ENCODE data around the gene AKAP7. TPM values are rescaled to one million over a fixed set of nuclear protein-coding genes. Genes with fewer than 3 reads are reported as not detected.

The AKAP7 gene
- polyA plus RNA-seq, 1 donor (not counting 4 experiments of a cell fraction or from before 2014, with no cell fraction given), result 1.7 TPM

GRCh38 chr6:131146865-131147264 lies 11.6 kb downstream of the AKAP7 start:
- TF ChIP-seq, protein P1, sequence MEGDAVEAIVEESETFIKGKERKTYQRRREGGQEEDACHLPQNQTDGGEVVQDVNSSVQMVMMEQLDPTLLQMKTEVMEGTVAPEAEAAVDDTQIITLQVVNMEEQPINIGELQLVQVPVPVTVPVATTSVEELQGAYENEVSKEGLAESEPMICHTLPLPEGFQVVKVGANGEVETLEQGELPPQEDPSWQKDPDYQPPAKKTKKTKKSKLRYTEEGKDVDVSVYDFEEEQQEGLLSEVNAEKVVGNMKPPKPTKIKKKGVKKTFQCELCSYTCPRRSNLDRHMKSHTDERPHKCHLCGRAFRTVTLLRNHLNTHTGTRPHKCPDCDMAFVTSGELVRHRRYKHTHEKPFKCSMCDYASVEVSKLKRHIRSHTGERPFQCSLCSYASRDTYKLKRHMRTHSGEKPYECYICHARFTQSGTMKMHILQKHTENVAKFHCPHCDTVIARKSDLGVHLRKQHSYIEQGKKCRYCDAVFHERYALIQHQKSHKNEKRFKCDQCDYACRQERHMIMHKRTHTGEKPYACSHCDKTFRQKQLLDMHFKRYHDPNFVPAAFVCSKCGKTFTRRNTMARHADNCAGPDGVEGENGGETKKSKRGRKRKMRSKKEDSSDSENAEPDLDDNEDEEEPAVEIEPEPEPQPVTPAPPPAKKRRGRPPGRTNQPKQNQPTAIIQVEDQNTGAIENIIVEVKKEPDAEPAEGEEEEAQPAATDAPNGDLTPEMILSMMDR (optimal IDR thresholded peaks at IDR 0.05 in 1 of 3, IDR thresholded peaks at IDR 0.05 in 1 of 3, conservative IDR thresholded peaks at IDR 0.05 in 1 of 3; ENCODE audit: extremely low read depth in 1 of 3, insufficient read depth in 2 of 3, low read length in 3 of 3), result no peak
- no peak for TF ChIP-seq EZH2 (IDR thresholded peaks at IDR 0.05; ENCODE audit: low read length)
- no peak for FAIRE-seq
- dilution Hi-C loops (cut with MboI; ENCODE audit: extremely low pct_ligation_motif_present, low sequenced_read_pairs), result no loop called here

GRCh38 chr6:131156411-131156810 lies 21.1 kb downstream of the AKAP7 start:
- H3K9me3 ChIP-seq (ENCODE audit: control insufficient read depth, low read depth, low read length), result no peaks in the 10 kb centered on the region
- TF ChIP-seq, protein P1 (optimal IDR thresholded peaks at IDR 0.05 in 1 of 3, IDR thresholded peaks at IDR 0.05 in 1 of 3, conservative IDR thresholded peaks at IDR 0.05 in 1 of 3; ENCODE audit: extremely low read depth in 1 of 3, insufficient read depth in 2 of 3, low read length in 3 of 3), result no peak
- TF ChIP-seq EZH2 (IDR thresholded peaks at IDR 0.05; ENCODE audit: low read length), result no peak
- H3K27me3 ChIP-seq (ENCODE audit: control insufficient read depth, extremely low read depth, insufficient read depth, low read length), result no peaks in the 10 kb centered on the region
- FAIRE-seq (no peak), DNase-seq (ENCODE audit: low read depth, low spot score) (no peak)
- H2AFZ ChIP-seq (ENCODE audit: control insufficient read depth, low read length), result no peak overlapping the region
- H3K79me2 ChIP-seq (ENCODE audit: control insufficient read depth, insufficient read depth, low read length), result no peaks in the 10 kb centered on the region
- H3K9ac ChIP-seq (ENCODE audit: control insufficient read depth, extremely low read depth, insufficient read depth, low read length), result no peak overlapping the region
- peaks cover 6% of the 10 kb centered on the region for H3K4me1 ChIP-seq (ENCODE audit: control insufficient read depth, extremely low read depth, insufficient read depth, low read length)
- H3K36me3 ChIP-seq (ENCODE audit: control insufficient read depth in 2 of 2, extremely low read depth in 1 of 2, insufficient read depth in 2 of 2, low read length in 2 of 2), result no peaks in the 10 kb centered on the region
- no peak overlapping the region for H3K27ac ChIP-seq (ENCODE audit: control insufficient read depth, insufficient read depth, low read length)
- H4K20me1 ChIP-seq (ENCODE audit: control insufficient read depth, extremely low read depth, insufficient read depth, low read length), result no peaks in the 10 kb centered on the region
- H3K4me3 ChIP-seq (ENCODE audit: control insufficient read depth in 2 of 3, extremely low read depth in 1 of 3, insufficient read depth in 2 of 3, low read depth in 1 of 3, low read length in 3 of 3), result no peak overlapping the region
- dilution Hi-C loops (cut with MboI; ENCODE audit: extremely low pct_ligation_motif_present, low sequenced_read_pairs), result no loop called here
- H3K4me2 ChIP-seq (ENCODE audit: control insufficient read depth, extremely low read depth, insufficient read depth, low read depth, low read length), result no peak overlapping the region
- no peaks in the 10 kb centered on the region for H3K9me1 ChIP-seq (ENCODE audit: control insufficient read depth, extremely low read depth, insufficient read depth, low read length)

More at GRCh38 chr6:131146865-131147264, 11.6 kb downstream of the AKAP7 start:
- Histone ChIP-seq H3K9me3 (ENCODE audit: control insufficient read depth, low read depth, low read length) (no peaks in the 10 kb centered on the region), H3K79me2 (ENCODE audit: control insufficient read depth, insufficient read depth, low read length) (no peaks in the 10 kb centered on the region), H3K9me1 (ENCODE audit: control insufficient read depth, extremely low read depth, insufficient read depth, low read length) (no peaks in the 10 kb centered on the region), H3K9ac (ENCODE audit: control insufficient read depth, extremely low read depth, insufficient read depth, low read length) (no peak overlapping the region), H3K27me3 (ENCODE audit: control insufficient read depth, extremely low read depth, insufficient read depth, low read length) (no peaks in the 10 kb centered on the region), H3K4me2 (ENCODE audit: control insufficient read depth, extremely low read depth, insufficient read depth, low read depth, low read length) (no peak overlapping the region), H3K27ac (ENCODE audit: control insufficient read depth, insufficient read depth, low read length) (no peak overlapping the region), H4K20me1 (ENCODE audit: control insufficient read depth, extremely low read depth, insufficient read depth, low read length) (no peaks in the 10 kb centered on the region), H3K4me3 (ENCODE audit: control insufficient read depth in 2 of 3, extremely low read depth in 1 of 3, insufficient read depth in 2 of 3, low read depth in 1 of 3, low read length in 3 of 3) (no peak overlapping the region), H2AFZ (ENCODE audit: control insufficient read depth, low read length) (no peak overlapping the region), H3K36me3 (ENCODE audit: control insufficient read depth in 2 of 2, extremely low read depth in 1 of 2, insufficient read depth in 2 of 2, low read length in 2 of 2) (no peaks in the 10 kb centered on the region), H3K4me1 (ENCODE audit: control insufficient read depth, extremely low read depth, insufficient read depth, low read length) (no peaks in the 10 kb centered on the region)
- DNase-seq (ENCODE audit: low read depth, low spot score), result no peak
